GM21717 (cell line): Measurements from ENCODE around the gene SLC29A4.
"Not testable (repeated sequence)": the region's sequence is repeated elsewhere in the genome, so short reads cannot be mapped to it uniquely, and the experiment has no call there.

Experiments
- ATAC-seq: cut with Tn5 transposase; IDR thresholded peaks from one replicate; pipeline ENCODE4 v1.9.1; 2021; ENCODE audit warnings: mild to moderate bottlenecking, moderate library complexity; ENCODE audit not compliant: unreplicated experiment

Gene SLC29A4

DNA sequence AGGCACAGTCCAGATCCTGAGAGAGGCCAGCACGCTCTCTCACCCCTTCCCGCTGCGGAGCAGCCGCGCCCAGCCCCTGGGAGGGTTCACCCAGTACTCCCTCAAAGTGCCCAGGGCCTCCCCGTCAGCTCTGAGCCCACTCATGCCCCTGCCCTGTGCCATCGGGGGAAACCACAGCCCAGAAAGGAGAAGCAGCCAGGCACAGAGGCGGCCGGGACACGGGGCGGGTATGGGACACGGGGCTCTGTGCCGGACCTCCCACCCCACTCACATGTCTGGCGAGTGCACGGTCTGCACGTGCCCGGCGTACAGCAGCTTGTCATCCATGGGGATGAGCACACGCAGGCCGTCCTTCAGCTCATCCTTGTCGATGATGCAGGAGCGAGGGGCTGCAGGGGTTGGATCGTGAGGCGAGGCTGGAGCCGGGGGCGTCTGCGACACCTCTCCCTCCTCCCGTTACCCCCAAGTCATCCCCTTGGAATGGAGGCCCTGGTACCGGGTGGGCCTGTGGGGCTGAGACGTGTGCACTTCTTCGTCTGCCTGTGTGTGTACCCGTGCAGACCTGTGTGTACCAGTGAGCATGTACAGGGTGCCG, 38.2 kb downstream of the SLC29A4 start:
- ATAC-seq = no peak

DNA sequence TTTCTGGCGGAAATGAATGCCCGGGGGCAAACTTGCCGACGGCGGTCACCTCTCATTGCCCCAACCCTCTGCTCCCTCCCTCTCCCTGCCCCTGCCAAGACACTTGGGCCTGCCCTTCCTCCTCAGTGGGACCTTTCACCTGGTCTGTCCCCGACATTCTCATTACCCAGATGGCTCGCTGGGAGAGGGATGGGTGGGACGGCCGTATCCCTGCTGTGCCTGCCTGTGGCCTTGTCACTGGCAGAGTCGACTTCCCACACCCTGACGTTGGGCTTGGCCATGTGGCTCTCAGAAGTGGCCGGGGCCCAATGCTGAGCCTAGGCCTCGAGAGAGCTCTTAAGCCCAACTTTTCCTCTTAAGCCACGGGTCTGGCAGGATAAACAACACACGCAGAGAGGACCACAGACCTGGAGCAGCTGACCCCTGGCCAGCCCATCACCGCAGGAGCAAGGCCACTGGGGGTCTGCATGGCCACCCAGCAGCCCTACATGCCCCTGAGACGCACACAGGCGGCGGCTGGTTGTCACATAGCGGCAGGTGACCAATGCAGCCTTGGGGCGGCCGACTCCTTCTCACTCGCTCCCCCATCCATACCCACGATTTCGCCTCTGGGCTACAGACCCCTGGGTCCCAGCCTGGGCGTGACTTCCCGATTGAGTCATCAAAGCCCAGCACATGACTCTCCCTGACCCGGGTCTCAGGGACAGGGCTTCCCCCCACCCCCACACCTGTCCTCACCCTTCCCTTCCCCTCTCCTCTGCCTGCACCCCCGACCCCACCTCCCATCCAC, 40.1 kb downstream of the SLC29A4 start:
- no peak for ATAC-seq

- ATAC-seq = not testable (repeated sequence)
Measured at GRCh38 chr7:5323800-5324781, 41.3 kb downstream of the SLC29A4 start.

- no peak for ATAC-seq
Measured at GRCh38 chr7:5324961-5325360, 42.2 kb downstream of the SLC29A4 start.

DNA sequence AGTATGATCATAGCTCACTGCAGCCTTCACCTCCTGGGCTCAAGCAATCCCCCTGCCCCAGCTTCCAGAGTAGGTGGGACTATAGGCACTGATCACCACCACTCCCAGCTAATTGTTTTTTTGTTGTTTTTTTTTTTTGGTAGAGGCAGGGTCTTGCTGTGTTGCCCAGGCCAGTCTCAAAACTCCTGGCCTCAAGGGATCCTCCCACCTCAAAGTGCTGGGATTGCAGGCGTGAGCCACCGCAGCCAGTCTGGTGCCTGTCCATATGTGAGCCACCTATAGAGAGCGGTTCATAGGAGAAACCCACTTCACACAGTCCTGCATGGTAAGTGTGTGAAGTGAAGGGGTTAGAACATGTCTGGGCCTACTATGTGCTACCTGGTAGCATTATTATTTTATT, 47.5 kb downstream of the SLC29A4 start:
- no peak for ATAC-seq

- ATAC-seq = no peak
Measured at GRCh38 chr7:5332579-5332978, 49.8 kb downstream of the SLC29A4 start.

- no peak for ATAC-seq
Measured at GRCh38 chr7:5333121-5334045, 50.6 kb downstream of the SLC29A4 start.

- ATAC-seq = no peak
Measured at GRCh38 chr7:5334671-5335070, 51.9 kb downstream of the SLC29A4 start.

DNA sequence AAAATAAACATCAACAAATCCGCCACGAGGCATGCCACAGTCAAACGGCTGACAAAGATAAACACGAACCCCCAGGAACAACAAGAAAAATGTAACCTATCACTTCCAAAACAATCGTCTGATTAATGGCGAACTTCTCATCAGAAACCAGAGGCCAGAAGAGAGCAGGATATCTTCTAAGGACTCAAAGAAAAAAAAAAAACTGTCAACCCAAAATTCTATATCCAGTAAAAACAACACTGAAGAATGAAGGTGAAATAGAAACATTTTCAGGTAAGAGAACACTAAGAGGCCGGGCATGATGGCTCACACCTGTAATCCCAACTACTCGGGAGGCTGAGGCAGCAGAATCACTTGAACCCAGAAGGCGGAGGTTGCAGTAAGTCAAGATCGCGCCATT, 54.3 kb downstream of the SLC29A4 start:
- no peak for ATAC-seq

- ATAC-seq = no peak
Measured at GRCh38 chr7:5339955-5340354, 57.2 kb downstream of the SLC29A4 start.

DNA sequence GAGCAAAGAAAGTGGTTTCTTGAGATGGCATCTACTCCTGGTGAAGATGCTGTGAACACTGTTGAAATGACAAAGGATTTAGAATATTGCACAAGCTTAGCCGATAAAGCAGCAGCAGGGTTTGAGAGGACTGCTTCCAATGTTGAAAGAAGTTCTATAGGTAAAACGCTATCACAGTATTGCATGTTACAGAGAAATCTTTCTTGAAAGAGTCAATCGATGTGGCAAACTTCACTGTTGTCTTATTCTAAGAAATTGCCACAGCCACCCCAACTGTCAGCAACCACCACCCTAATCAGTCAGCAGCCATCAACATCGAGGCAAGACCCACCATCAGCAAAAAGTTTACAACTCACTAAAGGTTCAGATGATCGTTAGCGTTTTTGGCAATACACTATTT, 59.9 kb downstream of the SLC29A4 start:
- no peak for ATAC-seq

DNA sequence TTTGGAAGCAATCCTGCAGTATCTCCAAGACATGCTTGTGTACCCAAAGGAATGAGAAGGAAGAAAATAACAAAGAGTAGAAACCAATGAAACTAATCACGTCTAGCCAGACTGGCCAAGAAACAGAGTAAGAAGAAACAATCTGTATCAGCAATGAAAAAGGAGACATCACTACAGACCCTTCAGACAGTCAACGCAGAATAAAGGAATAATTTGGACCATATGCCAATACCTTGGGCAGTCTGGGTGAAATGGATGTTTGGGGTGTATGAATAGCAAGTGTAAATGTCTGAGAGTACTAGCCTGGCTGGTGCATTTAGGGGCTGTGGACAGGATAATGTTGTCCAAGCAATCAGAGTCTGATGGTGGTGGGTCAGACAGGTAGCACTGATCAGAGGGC, 61.1 kb downstream of the SLC29A4 start:
- no peak for ATAC-seq

DNA sequence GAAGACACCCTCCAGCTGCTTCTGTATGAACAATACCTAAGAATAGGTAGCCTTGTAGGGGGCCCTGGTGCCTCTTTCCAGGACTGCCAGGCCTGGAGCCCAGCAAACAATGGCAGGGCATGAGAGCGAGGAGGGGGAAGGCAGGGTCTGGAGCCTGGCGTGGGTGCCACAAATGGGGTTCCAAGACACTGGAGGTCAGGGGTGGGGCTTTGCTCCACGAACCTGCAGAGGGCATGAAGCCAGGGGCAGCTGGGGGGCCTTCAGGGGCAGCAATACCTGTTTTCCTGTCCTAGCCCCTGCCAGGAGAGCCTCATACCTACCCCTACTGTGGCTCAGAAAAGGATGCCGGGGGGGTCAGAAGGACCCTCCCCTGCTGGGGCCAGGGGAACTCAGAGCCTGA, 61.6 kb downstream of the SLC29A4 start:
- ATAC-seq = no peak

- no peak for ATAC-seq
Measured at GRCh38 chr7:5345171-5345570, 62.4 kb downstream of the SLC29A4 start.

- ATAC-seq = no peak
Measured at GRCh38 chr7:5345671-5346070, 62.9 kb downstream of the SLC29A4 start.

- ATAC-seq = no peak
Measured at GRCh38 chr7:5348134-5349004, 65.6 kb downstream of the SLC29A4 start.

DNA sequence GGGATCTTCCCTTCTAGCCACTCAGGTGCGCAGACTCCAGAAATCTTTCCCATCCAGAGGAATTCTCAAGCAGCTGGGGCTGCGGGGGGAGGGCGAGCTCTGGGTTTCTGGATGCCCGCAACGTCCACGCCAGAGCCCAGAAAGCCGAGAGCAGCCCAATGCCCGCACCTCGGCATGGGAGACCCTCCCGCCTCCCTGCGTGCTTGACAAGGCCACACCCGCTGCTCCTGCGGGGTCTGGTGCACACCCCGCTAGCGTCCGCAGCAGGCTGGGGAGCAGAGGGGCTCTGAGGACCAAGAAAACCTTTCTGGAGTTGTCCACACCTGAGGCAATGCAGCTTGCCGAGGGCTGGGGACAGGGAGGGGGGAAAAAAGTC, 66.2 kb downstream of the SLC29A4 start:
- ATAC-seq = no peak

DNA sequence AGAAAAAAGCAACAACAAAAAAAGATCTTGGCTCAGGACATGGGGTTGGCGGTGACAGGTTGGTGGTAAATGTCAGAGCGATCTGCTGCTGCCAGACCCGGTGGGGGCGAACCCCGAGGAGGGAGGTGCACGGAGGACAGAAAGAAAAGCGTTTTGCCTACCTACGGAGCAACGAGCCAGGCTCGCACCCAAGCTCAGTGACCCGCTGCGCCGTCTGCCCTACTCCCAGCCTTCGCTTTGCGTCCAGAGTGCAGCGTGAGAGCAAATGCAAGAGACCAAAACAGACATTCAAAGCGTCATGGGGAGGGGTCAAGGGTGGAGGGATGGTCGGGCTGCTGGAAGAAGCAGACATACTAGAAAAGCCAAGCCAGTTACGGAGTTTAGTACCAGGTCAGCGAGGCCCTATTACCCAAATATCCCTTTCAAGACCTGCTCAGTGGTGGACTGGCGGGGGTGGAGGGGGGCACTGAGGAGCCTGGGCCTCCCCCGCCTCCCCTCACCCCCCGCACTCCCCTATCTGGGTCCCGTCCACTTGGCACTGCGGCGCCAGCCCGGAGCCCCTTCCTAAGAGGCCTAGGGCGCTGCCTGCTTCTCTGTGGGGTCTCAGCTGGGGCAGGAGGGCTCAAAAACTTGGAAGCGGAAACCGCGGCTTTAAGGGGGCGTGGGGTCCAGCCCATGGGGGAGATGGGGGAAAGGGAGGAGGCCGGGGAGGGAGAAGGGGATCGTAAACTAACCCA, 66.9 kb downstream of the SLC29A4 start:
- ATAC-seq = no peak

- ATAC-seq = no peak
Measured at GRCh38 chr7:5350174-5350463, 67.4 kb downstream of the SLC29A4 start.
